ENCODE data around the gene MLN. TPM values are rescaled to one million over a fixed set of nuclear protein-coding genes. Genes with fewer than 3 reads are reported as not detected.
A peak's percentile ranks its signal among the peaks of the same experiment; 100 is the strongest.

The MLN gene
- total RNA-seq, 6 experiments from 2014 or later = not detected

- Histone ChIP-seq H3K4me3 (no peak overlapping the region), H3K4me1 (peaks cover 0 to 19% (median 2%) of the 10 kb centered on the region in 4 donors), H3K9me3 (no peaks in the 10 kb centered on the region), H3K36me3 (peaks cover 15 to 50% (median 23%) of the 10 kb centered on the region in 4 donors), H3K27ac (no peak overlapping the region), H3K27me3 (no peaks in the 10 kb centered on the region)
- 89% methylated on average over 8 of the region's 10 CpGs for WGBS (ENCODE audit: insufficient coverage, low coverage, low lambda C conversion rate, missing lambda C conversion rate)
- intact Hi-C loops (cut with DNase I) = no loop called here
- DNase-seq (no peak), ATAC-seq (no peak)
- TF ChIP-seq, protein P1, sequence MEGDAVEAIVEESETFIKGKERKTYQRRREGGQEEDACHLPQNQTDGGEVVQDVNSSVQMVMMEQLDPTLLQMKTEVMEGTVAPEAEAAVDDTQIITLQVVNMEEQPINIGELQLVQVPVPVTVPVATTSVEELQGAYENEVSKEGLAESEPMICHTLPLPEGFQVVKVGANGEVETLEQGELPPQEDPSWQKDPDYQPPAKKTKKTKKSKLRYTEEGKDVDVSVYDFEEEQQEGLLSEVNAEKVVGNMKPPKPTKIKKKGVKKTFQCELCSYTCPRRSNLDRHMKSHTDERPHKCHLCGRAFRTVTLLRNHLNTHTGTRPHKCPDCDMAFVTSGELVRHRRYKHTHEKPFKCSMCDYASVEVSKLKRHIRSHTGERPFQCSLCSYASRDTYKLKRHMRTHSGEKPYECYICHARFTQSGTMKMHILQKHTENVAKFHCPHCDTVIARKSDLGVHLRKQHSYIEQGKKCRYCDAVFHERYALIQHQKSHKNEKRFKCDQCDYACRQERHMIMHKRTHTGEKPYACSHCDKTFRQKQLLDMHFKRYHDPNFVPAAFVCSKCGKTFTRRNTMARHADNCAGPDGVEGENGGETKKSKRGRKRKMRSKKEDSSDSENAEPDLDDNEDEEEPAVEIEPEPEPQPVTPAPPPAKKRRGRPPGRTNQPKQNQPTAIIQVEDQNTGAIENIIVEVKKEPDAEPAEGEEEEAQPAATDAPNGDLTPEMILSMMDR (IDR thresholded peaks at IDR 0.05) = no peak
- TF ChIP-seq POLR2A (IDR thresholded peaks at IDR 0.05) = no peak
Observed at GRCh38 chr6:33783781-33784520, 19.9 kb downstream of the MLN start.

DNA sequence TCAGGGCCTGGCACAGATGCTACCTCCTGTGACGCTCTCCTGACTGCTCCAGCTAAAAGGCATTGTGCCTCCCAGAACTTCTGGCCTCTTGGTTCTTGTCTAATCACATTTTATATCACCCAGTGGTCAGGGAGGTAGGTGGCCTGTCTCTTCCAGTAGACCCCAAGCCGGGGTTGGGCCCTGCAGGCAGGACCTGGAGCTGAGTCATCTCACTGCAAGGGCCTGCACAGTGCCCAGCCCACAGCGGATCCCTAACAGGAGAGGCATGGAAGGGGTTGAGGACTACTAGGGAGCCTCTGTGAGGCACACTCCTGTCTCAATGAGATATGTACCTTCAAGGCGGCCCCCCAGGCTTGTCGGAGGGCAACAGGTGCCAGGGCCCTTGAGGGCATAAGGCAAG is 21.2 kb downstream of the MLN start:
- no peaks in the 10 kb centered on the region for H3K27me3 ChIP-seq
- ATAC-seq (no peak), DNase-seq (no peak)
- no peaks in the 10 kb centered on the region for H3K9me3 ChIP-seq
- H3K4me3 ChIP-seq = no peak overlapping the region
- WGBS (ENCODE audit: insufficient coverage, low coverage, low lambda C conversion rate, missing lambda C conversion rate) = 100% methylated on average over 2 of the region's 5 CpGs
- peaks cover 0 to 17% (median 2%) of the 10 kb centered on the region in 4 donors for H3K4me1 ChIP-seq
- H3K36me3 ChIP-seq = peaks cover 23 to 64% (median 36%) of the 10 kb centered on the region in 4 donors
- no peak overlapping the region for H3K27ac ChIP-seq
- intact Hi-C loops (cut with DNase I) = no loop called here
- no peak for TF ChIP-seq POLR2A (IDR thresholded peaks at IDR 0.05)
- TF ChIP-seq, protein P1 (IDR thresholded peaks at IDR 0.05) = no peak

DNA sequence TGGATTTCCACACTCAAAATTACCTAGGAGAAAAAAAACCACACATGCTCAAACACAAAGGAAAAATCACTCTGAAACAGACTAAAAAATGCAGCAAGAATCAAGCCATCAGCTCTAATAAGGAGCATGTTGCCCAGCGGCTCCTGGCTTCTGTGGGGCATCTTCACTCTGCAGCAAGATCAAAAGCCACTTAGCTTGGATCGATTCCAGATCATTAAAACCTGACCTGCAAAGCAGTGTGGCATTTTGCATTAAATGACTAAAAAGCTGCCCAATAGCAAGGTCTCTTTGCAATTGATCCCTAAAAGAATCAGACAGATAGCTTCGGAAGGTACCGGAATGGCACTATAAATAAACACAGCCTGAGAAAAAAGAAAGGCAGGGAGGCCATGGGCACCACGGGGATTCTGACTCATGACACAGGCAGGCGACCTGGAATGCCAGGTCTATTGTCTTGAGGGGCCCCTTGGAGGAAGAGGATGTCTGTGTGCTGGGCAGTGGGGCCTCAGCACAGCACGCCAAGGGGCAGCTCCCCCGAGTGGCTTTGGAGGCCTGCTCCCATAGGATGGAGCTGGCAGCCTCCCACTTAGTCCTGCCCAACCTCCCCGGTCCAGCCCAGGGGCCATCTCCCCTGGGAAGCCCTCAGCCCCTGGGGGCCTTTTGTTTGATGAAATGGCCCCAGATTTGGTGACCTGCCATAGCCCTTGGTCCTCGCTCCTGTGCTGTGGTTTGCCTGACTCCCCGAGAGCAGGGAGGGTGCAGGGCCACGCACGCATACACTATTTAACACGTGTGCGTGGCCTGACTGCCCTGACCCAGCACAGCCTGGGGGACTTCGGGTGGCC is 22.4 kb downstream of the MLN start:
- intact Hi-C loops (cut with DNase I) = no loop called here
- ATAC-seq (peak in 1 of 4 donors; percentile 21), DNase-seq (no peak)
- no peak for TF ChIP-seq POLR2A (IDR thresholded peaks at IDR 0.05)
- TF ChIP-seq, protein P1 (IDR thresholded peaks at IDR 0.05) = no peak
- whole genome bisulfite sequencing (ENCODE audit: insufficient coverage, low coverage, low lambda C conversion rate, missing lambda C conversion rate) = 71% methylated on average over 6 of the region's 16 CpGs
- no peak overlapping the region for H3K27ac ChIP-seq
- H3K9me3 ChIP-seq = no peaks in the 10 kb centered on the region
- no peaks in the 10 kb centered on the region for H3K27me3 ChIP-seq
- H3K36me3 ChIP-seq = peaks cover 30 to 76% (median 45%) of the 10 kb centered on the region in 4 donors
- H3K4me1 ChIP-seq = peaks cover 0 to 5% (median 0%) of the 10 kb centered on the region in 4 donors
- no peak overlapping the region for H3K4me3 ChIP-seq

- Histone ChIP-seq H3K27ac (no peak overlapping the region), H3K4me3 (no peak overlapping the region), H3K27me3 (no peaks in the 10 kb centered on the region), H3K36me3 (peaks cover 37 to 91% (median 56%) of the 10 kb centered on the region in 4 donors), H3K4me1 (no peaks in the 10 kb centered on the region), H3K9me3 (no peaks in the 10 kb centered on the region)
- intact Hi-C loops (cut with DNase I) = no loop called here
- ATAC-seq = no peak
- TF ChIP-seq POLR2A (IDR thresholded peaks at IDR 0.05) = no peak
- TF ChIP-seq, protein P1 (IDR thresholded peaks at IDR 0.05) = no peak
- no peak for DNase-seq
- 82% methylated on average over 5 of the region's 14 CpGs for WGBS (ENCODE audit: insufficient coverage, low coverage, low lambda C conversion rate, missing lambda C conversion rate)
Observed at GRCh38 chr6:33779895-33780294, 23.9 kb downstream of the MLN start.
